ENCODE results near the gene DNMT3A. TPM values are rescaled to one million over a fixed set of nuclear protein-coding genes. Genes with fewer than 3 reads are reported as not detected.

Gene DNMT3A
- total and polyA plus RNA-seq, 2 donors (not counting 1 experiment from before 2014, with no cell fraction given), result 8.9 to 24.5 TPM

DNA sequence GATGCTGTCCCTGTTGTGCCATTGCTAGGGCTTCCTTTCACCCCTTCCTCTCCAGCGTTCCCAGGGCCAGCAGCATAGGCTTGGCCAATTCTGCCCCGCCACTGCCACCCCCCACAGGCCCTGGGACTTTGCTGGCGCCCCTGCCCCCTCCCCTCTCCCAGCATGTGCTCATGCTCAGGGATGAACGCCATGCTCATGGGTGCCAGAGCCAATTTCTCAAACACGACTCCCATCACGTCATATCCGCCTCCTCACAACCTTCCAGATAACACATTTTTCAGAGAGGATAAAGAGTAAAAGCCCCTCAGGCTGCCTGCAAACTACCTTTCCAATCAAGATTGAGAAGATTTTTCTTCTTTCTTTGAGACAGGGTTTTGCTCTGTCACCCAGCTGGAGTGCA, 48.6 kb downstream of the DNMT3A start:
- CTCF ChIA-PET, result interaction anchor here (1.2 to 1.9 kb wide), 3 partner anchors 15 to 20 kb away, joined by 3 to 11 read pairs (median 7); no protein-coding TSS in a partner anchor
- H3K4me1 Mint-ChIP-seq, result peaks cover 46% of the 10 kb centered on the region
- no peaks in the 10 kb centered on the region for H3K9me3 ChIP-seq (ENCODE audit: control extremely low read depth in 1 of 3, control insufficient read depth in 2 of 3, insufficient read depth in 1 of 3, low read length in 2 of 3)

DNA sequence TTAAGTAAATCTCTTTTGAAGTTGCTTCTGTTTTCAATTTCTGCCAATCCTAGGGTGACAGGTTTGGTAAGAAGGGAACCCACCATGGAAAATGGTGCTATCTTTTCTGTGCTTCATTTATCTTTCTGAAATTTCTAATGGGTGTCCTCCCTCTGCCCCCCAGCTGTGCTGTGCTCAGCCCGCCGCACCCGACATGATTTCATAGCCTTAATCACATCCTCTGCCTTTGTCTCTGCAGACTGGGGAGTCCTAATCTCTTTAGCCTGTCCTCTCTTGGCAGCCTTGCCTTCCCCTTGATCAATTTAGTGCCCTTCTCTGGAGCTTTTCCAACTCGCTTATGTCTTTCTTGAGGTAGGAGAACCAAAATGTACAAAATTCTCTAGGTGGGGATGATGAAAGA, 49.3 kb downstream of the DNMT3A start:
- intact Hi-C loops (cut with micrococcal nuclease), result no loop called here
- H3K9ac ChIP-seq (ENCODE audit: low read length), result no peak overlapping the region
- ChIA-PET CTCF (interaction anchor here (1.2 to 1.4 kb wide), 2 partner anchors 14 to 19 kb away, joined by 3 to 7 read pairs; no protein-coding TSS in a partner anchor), POLR2A (no interaction called here)
- H3K4me3 ChIP-seq (ENCODE audit: control extremely low read depth in 1 of 5, extremely low read depth in 1 of 5, insufficient read depth in 1 of 5, low read depth in 2 of 5, low read length in 4 of 5), result no peak overlapping the region
- H3K27me3 Mint-ChIP-seq, result no peaks in the 10 kb centered on the region
- no peaks in the 10 kb centered on the region for H3K27me3 ChIP-seq (replicated peaks in 1 of 4; ENCODE audit: control extremely low read depth in 1 of 4, control insufficient read depth in 3 of 4, insufficient read depth in 4 of 4, low read length in 3 of 4)
- H3K9me3 Mint-ChIP-seq (ENCODE audit: insufficient read depth), result no peaks in the 10 kb centered on the region
- no peak overlapping the region for H3K4me3 Mint-ChIP-seq
- peaks cover 14% of the 10 kb centered on the region for H3K79me2 ChIP-seq (ENCODE audit: control insufficient read depth, insufficient read depth, low read length)
- TF ChIP-seq, protein P1, sequence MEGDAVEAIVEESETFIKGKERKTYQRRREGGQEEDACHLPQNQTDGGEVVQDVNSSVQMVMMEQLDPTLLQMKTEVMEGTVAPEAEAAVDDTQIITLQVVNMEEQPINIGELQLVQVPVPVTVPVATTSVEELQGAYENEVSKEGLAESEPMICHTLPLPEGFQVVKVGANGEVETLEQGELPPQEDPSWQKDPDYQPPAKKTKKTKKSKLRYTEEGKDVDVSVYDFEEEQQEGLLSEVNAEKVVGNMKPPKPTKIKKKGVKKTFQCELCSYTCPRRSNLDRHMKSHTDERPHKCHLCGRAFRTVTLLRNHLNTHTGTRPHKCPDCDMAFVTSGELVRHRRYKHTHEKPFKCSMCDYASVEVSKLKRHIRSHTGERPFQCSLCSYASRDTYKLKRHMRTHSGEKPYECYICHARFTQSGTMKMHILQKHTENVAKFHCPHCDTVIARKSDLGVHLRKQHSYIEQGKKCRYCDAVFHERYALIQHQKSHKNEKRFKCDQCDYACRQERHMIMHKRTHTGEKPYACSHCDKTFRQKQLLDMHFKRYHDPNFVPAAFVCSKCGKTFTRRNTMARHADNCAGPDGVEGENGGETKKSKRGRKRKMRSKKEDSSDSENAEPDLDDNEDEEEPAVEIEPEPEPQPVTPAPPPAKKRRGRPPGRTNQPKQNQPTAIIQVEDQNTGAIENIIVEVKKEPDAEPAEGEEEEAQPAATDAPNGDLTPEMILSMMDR (IDR thresholded peaks at IDR 0.05), result no peak
- no peak for TF ChIP-seq EZH2 (IDR thresholded peaks at IDR 0.05; ENCODE audit: borderline replicate concordance, insufficient read depth, low read depth, low read length, poor library complexity, severe bottlenecking)
- no peaks in the 10 kb centered on the region for H3K9me3 ChIP-seq (ENCODE audit: control extremely low read depth in 1 of 3, control insufficient read depth in 2 of 3, insufficient read depth in 1 of 3, low read length in 2 of 3)
- DNase-seq, result no peak
- H3K27ac Mint-ChIP-seq, result no peak overlapping the region
- no peaks in the 10 kb centered on the region for H3K36me3 ChIP-seq (replicated peaks in 1 of 2; ENCODE audit: control extremely low read depth in 1 of 2, control insufficient read depth in 1 of 2, extremely low read depth in 1 of 2, insufficient read depth in 2 of 2, low read length in 1 of 2)
- no peak overlapping the region for H2AFZ ChIP-seq (ENCODE audit: insufficient read depth, low read depth, low read length, poor library complexity, severe bottlenecking)
- H3K27ac ChIP-seq (ENCODE audit: low read length in 2 of 2), result no peak overlapping the region
- no peaks in the 10 kb centered on the region for H4K20me1 ChIP-seq (ENCODE audit: control insufficient read depth, insufficient read depth, low read length, poor library complexity, severe bottlenecking)
- ATAC-seq (ENCODE audit: low read depth), result no peak
- no peak overlapping the region for H3K4me2 ChIP-seq (replicated peaks; ENCODE audit: low read depth, low read length, poor library complexity, severe bottlenecking)
- peaks cover 46% of the 10 kb centered on the region for H3K4me1 Mint-ChIP-seq
- peaks cover 41 to 61% of the 10 kb centered on the region in 2 donors for H3K4me1 ChIP-seq (ENCODE audit: control insufficient read depth in 2 of 2, insufficient read depth in 2 of 2, low read length in 2 of 2)
- WGBS (ENCODE audit: insufficient coverage), result 100% methylated on average over 1 of the region's 4 CpGs

More for the DNA sequence above, 48.6 kb downstream of the DNMT3A start:
- Histone ChIP-seq H3K4me2 (replicated peaks; ENCODE audit: low read depth, low read length, poor library complexity, severe bottlenecking) (no peak overlapping the region), H3K9ac (ENCODE audit: low read length) (no peak overlapping the region), H4K20me1 (ENCODE audit: control insufficient read depth, insufficient read depth, low read length, poor library complexity, severe bottlenecking) (no peaks in the 10 kb centered on the region), H3K27ac (ENCODE audit: low read length in 2 of 2) (peak overlapping the region in 1 of 2 donors; percentile 34), H3K27me3 (replicated peaks in 1 of 4; ENCODE audit: control extremely low read depth in 1 of 4, control insufficient read depth in 3 of 4, insufficient read depth in 4 of 4, low read length in 3 of 4) (no peaks in the 10 kb centered on the region), H3K36me3 (replicated peaks in 1 of 2; ENCODE audit: control extremely low read depth in 1 of 2, control insufficient read depth in 1 of 2, extremely low read depth in 1 of 2, insufficient read depth in 2 of 2, low read length in 1 of 2) (no peaks in the 10 kb centered on the region), H3K4me3 (ENCODE audit: control extremely low read depth in 1 of 5, extremely low read depth in 1 of 5, insufficient read depth in 1 of 5, low read depth in 2 of 5, low read length in 4 of 5) (no peak overlapping the region), H3K79me2 (ENCODE audit: control insufficient read depth, insufficient read depth, low read length) (peaks cover 20% of the 10 kb centered on the region), H2AFZ (ENCODE audit: insufficient read depth, low read depth, low read length, poor library complexity, severe bottlenecking) (no peak overlapping the region), H3K4me1 (ENCODE audit: control insufficient read depth in 2 of 2, insufficient read depth in 2 of 2, low read length in 2 of 2) (peaks cover 41 to 61% of the 10 kb centered on the region in 2 donors)
- DNase-seq (no peak), ATAC-seq (ENCODE audit: low read depth) (no peak)
- TF ChIP-seq, protein P1 (IDR thresholded peaks at IDR 0.05), result no peak
- no peak for TF ChIP-seq EZH2 (IDR thresholded peaks at IDR 0.05; ENCODE audit: borderline replicate concordance, insufficient read depth, low read depth, low read length, poor library complexity, severe bottlenecking)
- Mint-ChIP-seq H3K27me3 (no peaks in the 10 kb centered on the region), H3K4me3 (no peak overlapping the region), H3K27ac (peak overlapping the region; percentile 15), H3K9me3 (ENCODE audit: insufficient read depth) (no peaks in the 10 kb centered on the region)
- POLR2A ChIA-PET, result no interaction called here
- 90% methylated on average over 6 of the region's 7 CpGs for WGBS (ENCODE audit: insufficient coverage)
- intact Hi-C loops (cut with micrococcal nuclease), result no loop called here

Measured in B cell (primary cell).